Activated CD4-positive, alpha-beta T cell treated with anti-CD3 and anti-CD28 coated beads for 1 hour (primary cell): Measurements from ENCODE around the gene RTN4IP1.
"Not testable (repeated sequence)": the region's sequence is repeated elsewhere in the genome, so short reads cannot be mapped to it uniquely, and the experiment has no call there.

Source experiments
- DNase-seq: peaks from one replicate; pipeline ENCODE4 v3.0.0-alpha.2; 2020

The RTN4IP1 gene

DNA sequence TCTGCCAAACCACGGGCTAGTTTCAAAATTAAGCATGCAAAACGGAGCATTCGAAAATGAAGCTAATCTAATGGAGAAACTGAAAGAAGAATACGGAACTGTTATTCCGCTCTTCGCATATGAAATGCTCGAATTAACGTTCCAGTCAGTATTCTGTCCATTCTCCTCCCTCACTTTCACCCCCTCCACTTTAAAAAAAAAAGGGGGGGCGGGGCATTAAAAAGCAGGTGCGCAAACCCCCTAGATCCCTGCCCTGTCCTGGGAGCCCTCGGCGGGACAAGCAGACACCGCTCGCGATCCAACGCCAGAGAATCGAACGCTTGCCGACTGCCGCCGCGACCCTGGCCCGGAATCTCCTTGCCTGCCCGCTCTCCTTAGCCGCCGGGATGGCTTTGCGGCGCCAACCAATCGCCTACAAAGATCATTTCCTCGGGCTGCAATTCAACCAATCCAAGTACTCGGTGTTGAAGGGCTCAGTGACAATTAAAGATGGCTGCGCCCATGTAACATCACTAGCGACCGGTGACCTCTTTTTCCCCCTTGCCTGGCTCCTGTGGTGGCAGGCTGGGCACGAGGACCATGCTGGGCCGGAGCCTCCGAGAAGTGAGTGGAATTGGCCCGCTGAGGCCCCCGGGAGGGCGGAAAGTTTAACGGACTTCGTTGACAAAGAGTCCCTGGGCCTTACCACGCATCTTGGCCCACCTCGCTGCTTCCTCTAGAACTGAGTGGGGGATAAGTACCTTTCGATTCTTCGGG is at the start of gene RTN4IP1, which contains the start of gene QRSL1:
Gene RTN4IP1 (minus strand): TSS at position 396 of the 756 bp plus-strand sequence. CDS start 477 bp downstream, outside the sequence.
Gene QRSL1 (plus strand): TSS at position 476 of the 756 bp plus-strand sequence. CDS start 104 bp downstream, at position 580.
- peak; percentile 73 for DNase-seq

GRCh38 chr6:106677282-106677681 is 48.0 kb upstream of the RTN4IP1 start:
- DNase-seq, result no peak

DNA sequence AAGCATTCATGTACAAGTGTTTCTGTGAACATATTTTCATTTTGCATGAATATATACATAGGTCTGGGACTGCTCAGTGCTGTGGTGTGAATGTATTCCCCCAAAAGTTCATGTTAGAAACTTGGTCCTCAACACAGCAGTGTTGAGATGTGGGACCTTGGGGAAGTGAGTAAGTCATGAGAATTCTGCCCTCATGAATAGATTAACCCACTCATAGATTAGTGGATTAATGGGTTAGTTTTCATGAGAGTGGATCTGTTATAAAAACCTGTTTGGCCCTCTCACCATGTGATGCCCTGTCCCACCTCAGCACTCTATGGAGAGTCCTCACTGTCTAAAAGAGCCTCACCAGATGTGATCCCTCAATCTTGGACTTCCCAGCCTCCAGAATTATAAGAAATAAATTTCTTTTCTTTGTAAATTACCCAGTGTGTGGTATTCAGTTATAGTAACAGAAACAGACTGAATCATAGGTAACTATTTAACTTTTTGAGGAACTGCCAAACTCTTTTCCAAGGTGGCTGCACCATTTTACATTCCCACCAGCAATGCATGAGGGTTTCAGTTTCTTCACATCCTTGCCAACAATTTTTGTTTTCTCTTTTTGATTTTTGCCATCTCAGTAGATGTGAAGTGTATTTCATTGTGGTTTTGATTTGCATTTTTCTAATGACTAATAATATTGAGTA is 45.4 kb upstream of the RTN4IP1 start:
- DNase-seq, result no peak

DNA sequence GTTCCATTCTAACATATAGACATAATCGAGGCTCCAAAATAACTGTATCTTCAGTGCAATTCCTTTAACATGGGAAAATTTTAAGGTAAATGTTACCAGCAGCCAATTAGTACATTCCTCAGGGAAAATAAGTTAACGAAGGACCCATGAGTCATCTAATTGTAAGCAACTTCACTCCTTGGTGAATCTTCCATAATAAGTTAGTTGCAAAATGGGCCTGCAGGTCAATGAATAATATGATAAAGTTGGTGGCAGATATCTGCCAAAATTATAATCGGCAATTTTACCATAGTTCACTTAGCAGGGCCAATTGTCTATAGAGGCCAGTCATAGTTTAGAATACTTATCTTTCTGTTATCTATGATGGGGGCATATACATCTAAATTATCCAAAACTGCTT is 42.4 kb upstream of the RTN4IP1 start:
- DNase-seq, result no peak

GRCh38 chr6:106670236-106670635 is 40.9 kb upstream of the RTN4IP1 start:
- DNase-seq, result no peak

DNA sequence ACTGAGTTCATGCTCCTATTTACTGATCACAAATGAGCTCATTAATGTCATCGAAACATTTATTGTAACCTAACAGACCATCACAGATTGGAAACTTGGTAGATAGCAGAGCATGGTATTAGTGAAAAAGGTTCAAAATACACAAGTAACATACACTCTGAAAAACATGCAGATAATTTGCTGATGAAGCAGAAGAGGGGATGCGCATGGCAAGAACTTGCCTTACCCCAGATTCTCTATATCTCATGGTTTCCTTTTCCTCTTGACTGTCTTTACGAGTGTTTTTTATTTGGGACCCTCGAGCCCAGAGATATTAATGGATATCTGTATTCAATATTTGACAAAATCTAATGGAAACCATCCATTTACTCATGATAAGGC is 37.7 kb upstream of the RTN4IP1 start:
- DNase-seq, result no peak

DNA sequence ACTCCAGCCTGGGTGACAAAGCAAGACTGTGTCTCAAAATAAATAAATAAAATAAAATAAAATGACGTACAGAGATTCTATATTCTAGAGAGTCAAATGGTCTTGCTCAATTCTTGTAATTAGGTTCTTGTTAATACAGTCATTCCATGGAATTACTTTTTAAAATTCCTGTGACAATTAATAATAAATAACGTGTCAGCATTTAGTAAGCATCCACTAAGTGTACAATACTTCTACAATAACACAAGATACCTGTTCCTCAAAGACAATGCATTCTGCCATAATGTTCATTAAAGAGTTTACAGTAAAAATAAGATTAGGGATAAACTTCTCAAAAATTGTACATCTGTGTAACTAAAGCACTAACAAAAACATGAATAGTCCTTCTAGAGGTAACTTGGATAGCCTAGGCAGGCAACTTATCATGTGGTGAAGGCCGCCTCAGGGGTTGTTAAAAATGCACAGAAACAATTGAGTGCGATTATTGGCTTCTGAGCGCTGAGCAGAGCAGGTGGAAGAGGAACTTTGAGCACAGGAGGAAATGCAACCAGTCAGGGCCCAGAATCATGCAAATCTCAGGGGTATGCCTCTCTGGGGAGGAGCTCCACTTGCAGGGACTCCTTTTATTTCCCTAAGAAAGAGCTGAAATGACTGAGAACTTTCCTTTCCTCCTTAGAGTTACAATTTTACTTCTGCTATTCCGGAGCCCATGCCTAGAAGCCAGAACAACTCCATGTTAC is 37.2 kb upstream of the RTN4IP1 start:
- no peak for DNase-seq

DNA sequence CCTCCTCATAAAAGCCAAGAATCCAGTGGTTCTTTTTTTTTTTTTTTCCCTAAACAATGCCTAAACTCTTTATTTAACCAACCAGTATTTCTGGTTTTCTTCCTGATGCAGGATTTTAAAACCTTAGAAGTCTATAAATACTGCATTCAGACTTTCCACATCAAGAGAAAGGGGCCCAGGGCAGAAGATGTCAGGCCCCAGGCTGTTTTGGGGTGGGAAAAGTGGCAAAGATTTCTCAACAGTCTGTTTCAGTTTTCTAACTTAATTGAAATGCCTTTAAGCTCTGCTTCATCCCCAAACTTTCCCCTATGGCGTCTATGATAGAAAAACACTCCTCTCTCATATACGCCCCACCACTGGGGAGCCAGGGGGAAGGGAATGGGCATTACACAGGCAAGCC is 33.2 kb upstream of the RTN4IP1 start:
- no peak for DNase-seq

GRCh38 chr6:106659859-106660258 is 30.6 kb upstream of the RTN4IP1 start:
- DNase-seq, result no peak

- no peak for DNase-seq
These were observed 29.2 kb upstream of the RTN4IP1 start for GRCh38 chr6:106658469-106658868.

DNA sequence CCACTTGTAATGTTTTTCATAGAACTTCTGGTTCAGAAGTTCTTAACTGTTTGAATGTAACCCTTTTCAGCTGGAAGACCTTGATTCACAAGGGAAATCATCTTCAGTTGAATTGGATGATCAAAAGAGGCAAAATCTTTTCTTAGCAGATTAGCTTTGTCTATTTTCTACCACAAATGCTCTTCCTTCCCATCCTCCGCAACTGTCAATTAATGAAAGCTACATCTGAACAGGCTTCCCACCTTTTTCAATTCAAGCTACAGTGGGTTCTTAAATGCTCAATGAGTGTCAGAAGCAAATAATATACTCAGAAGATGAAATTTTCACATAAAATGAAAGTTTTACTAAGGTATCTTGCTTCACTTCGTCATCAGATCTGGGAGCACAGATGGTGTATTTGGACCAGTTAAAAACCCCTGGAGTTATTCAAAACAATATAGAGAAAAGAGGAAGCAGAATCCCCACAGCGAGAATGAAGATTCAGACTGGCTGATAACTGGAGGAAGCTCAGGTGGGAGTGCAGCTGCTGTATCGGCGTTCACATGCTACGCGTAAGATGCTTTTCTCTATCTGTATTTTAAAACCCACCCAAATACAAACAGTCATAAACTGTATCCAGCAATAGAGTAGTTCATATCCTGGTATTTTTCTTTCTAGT is 19.5 kb upstream of the RTN4IP1 start:
- no peak for DNase-seq

DNA sequence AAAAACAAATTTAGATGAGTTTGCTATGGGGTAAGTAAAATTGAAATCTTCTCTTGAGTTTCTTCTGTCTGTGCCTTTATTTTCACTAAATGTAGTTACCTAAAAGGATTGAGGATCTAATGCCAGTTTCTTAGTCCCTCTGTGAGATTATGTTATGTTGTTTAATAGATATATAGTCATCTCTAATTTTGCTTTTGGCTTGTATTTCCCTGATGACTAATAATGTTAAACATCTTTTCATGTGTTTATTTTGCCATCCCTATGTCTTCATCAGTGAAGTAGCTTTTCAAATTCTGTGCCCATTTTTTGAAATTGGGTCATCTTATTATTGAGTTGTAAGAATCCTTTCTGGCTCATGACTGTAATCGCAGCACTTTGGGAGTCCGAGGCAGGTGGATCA is 13.8 kb upstream of the RTN4IP1 start:
- DNase-seq, result no peak

GRCh38 chr6:106642476-106642875 is 13.2 kb upstream of the RTN4IP1 start:
- no peak for DNase-seq

GRCh38 chr6:106639812-106640211 is 10.5 kb upstream of the RTN4IP1 start:
- DNase-seq, result no peak

DNA sequence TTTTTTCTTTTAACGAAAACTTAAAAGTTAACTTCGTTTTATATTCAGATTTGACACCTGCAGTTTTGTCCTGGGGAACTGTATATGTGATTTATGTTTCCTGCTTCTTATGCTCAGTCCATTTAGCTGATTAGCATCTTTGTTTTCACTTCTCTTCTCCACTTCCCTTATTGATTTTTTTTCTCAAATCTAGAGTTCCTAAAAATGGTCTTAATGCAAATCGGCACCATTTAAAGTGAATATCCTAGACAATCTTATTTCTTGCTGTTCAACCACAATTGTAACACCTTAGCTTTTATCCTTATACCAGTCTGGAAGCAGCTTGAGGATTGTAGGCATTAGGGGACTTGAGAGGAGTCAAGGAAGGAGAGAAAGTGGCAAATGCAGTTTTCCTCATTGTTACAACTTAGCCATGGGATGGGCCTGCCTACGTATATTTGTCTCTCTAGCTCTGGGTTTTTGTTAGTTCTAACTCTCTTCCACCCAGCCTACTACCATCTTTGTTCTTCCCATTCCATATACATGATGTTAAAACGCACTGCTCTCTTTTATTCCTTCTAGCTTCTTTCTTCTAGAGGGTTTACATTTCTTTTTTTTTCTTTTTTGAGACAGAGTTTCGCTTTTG is 8.5 kb upstream of the RTN4IP1 start:
- no peak for DNase-seq

GRCh38 chr6:106637051-106637716 is 7.9 kb upstream of the RTN4IP1 start:
- no peak for DNase-seq

DNA sequence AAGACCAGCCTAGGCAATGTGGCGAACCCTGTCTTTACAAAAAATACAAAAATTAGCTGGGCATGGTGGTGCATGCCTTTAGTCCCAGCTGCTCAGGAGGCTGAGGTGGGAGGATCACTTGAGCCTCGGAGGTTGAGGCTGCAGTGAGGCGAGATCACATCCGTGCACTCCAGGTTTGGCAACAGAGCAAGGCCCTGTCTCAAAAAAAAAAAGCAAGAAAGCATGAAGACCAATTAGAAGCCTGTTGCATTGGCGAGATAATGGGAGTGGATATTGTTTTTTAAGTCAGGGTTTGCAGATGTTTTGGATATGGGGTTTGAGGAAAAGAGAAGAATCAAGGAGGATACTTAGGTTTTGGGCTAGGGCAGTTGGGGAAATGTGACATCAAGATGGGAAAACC is 5.3 kb upstream of the RTN4IP1 start:
- no peak for DNase-seq

GRCh38 chr6:106631346-106631745 is 2.0 kb upstream of the RTN4IP1 start:
- DNase-seq, result no peak

GRCh38 chr6:106630366-106630765 is 1.1 kb upstream of the RTN4IP1 start:
- DNase-seq, result no peak

GRCh38 chr6:106629859-106630163 is 513 bp upstream of the RTN4IP1 start:
- no peak for DNase-seq

GRCh38 chr6:106628658-106629102 is 618 bp downstream of the RTN4IP1 start:
- no peak for DNase-seq

DNA sequence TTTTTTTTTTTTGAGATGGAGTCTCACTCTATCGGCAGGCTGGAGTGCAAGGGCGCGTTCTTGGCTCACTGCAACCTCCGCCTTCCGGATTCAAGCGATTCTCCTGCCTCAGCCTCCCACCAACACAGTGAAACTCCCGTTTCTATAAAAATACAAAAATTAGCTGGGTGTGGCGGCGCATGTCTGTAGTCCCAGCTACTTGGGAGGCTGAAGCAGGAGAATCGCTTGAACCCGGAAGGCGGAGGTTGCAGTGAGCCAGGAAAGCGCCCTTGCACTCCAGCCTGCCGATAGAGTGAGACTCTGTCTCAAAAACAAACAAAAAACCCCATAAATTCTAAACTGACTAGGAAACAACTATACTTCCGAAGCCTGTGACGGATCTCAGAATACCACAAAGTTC is 1.5 kb downstream of the RTN4IP1 start:
- DNase-seq, result not testable (repeated sequence)
